Gastroesophageal sphincter (tissue), 3 donors: ENCODE measurements around the gene FAIM2.

Source experiments
- CTCF ChIP-seq, 4 experiments: fragments of 200-600 bp in 2 of 4; fragments of 450-650 bp in 2 of 4; sonication (generic) in 1 of 4; IDR thresholded peaks; one replicate each; pipeline ENCODE4 v1.5.1; 2017 to 2019; ENCODE audit warnings: antibody characterized with exemption in 4 of 4, mild to moderate bottlenecking in 2 of 4, moderate library complexity in 2 of 4
- EP300 ChIP-seq: sonication (generic); formaldehyde crosslinking; IDR thresholded peaks from one replicate; pipeline ENCODE4 v1.6.1; 2017; ENCODE audit warnings: antibody characterized with exemption, mild to moderate bottlenecking
- POLR2A ChIP-seq, 2 donors: fragments of 450-650 bp; IDR thresholded peaks; one replicate each; pipeline ENCODE4 v1.6.1; 2017; ENCODE audit warnings: antibody characterized with exemption in 2 of 2, mild to moderate bottlenecking in 2 of 2, moderate library complexity in 1 of 2
- POLR2AphosphoS5 ChIP-seq: sonication (generic); formaldehyde crosslinking; IDR thresholded peaks from one replicate; pipeline ENCODE4 v1.6.1; 2017; ENCODE audit warnings: antibody characterized with exemption

- TF ChIP-seq CTCF (IDR thresholded peaks at IDR 0.05): no peak
- TF ChIP-seq POLR2A (IDR thresholded peaks at IDR 0.05): no peak
- no peak for TF ChIP-seq EP300
- no peak for TF ChIP-seq POLR2AphosphoS5
Observed at GRCh38 chr12:49917166-49917787, 13.6 kb upstream of the FAIM2 start.
